NOMO-1 treated with DMSO at 0.1 percent for 48 hours (cell line): ENCODE results near the gene CAB39.

Experiments used
- DNase-seq: peaks from one replicate; lab custom pipeline; 2025; ENCODE audit not compliant: unreplicated experiment; lab: John Stamatoyannopoulos, UW

CAB39 gene

DNA sequence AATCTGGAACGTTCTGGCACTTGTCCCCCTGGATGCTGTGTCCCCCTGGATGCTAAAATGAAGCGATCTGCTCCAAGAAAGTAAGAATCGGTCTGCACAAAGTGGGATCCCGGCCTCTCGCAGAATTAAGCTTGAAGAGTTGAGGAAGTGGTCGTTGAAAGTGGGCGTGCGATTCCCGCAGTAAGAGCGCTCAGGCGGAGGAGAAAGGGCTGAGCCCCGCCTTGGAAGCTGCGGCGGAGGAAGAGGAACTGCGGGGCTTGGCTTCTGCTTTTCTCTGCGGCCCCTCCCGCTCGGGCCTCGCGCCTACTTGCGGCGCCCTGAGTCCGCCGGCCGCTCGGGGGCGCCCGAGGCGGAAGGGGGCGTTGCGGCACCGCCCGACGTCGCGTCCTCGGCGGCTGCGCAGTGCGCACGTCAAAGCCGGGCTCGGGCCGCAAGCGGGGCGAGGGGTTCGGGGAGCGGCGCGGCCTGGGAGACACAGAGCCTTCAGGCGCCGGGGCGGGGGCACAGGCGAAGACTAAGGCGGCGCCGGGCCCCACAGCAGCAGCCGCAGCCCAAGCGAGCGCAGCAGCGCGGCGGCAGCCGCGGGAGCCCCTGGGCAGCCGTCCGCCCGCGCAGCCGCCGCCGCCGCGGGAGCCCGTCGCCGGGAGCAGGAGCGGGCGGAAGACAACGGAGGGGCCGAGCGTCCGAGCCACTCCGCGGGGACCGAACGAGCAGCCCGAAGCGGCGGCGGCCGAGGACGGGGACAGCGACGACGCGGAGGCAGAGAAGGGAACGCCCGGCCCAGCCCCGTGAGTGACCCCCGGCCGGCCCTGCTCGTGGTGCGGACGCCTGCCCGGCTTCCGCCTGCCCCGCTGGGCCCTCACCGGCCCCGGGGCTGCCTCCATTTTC is at the start of gene CAB39:
TSS of gene CAB39 (plus strand) at position 400 of the 888 bp plus-strand sequence. CDS start 47,160 bp downstream, outside the sequence.
- peak; percentile 97 for DNase-seq

DNA sequence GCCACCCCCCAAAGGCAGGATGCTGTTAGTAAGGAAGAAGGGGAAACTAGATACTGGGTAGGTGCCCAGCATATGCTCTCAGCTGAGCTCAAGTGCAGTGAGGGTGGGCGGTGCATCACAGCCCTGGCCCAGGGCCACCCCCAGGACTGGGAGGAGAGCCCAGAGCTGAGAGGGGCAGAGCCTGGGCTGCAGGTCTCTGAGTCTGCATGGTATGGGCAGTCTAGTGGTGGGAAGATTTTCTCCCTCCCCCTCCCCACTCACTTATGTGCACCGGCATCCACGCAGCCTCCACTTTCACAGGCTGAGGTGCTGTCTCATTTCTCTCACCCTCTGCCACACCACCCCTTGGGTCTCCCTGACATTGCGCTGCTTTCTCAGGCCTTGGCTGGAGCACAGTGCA is 48.5 kb upstream of the CAB39 start:
- DNase-seq = no peak

DNA sequence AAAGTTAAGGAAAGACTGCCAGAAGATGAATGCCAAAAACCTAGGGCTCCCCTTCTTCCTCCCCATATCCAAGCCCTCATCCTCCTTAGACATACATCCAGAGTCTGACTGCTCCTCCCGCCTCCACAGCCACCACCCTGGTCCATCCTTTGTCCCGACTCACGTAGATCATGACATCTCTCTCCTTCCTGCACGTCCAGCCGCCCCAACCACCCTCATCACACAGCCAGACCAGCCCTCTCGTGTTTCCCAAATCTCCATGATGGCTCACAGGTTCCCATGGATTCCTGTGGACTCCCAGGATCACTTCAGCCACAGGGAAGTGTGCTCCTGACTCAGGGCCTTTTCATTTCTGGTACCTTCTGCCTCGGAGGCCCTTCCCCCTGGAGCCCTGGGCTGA is 47.8 kb upstream of the CAB39 start:
- DNase-seq = no peak

DNA sequence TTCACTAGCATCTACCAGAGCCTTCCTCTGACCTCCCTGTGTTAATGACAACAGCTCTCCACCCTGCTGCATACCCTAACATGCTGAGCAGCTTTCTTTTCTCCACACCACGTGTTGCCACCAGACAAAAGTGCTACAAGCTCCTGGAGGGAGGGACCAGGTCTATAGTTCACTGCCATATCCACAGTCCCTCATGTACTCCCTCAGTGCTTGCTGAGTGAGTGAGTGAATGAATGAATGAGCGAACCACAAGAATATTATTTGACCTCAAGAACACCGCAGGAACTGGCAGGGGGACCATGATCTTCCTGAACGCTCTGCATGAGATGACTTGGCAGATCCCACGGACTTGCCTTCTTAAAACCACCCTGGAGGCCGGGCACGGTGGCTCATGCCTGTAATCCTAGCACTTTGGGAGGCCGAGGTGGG is 47.4 kb upstream of the CAB39 start:
- no peak for DNase-seq

DNA sequence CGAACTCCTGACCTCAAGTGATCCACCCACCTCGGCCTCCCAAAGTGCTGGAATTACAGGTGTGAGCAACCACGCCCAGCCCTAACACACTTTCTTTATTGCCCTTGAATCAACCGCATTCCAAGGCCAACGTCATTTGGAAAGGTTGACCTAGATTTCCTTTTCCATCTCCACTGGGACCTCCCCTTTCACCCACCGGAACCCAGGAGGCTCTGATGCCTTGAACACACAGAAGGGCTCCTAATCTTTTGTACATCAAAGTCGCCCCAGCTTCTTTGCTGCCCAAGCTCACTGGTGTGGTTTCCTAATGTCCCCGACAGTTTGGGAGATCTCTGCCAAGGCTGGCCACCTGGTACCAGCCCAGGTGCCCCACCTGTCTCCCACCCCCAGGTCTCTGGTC is 46.2 kb upstream of the CAB39 start:
- no peak for DNase-seq

DNA sequence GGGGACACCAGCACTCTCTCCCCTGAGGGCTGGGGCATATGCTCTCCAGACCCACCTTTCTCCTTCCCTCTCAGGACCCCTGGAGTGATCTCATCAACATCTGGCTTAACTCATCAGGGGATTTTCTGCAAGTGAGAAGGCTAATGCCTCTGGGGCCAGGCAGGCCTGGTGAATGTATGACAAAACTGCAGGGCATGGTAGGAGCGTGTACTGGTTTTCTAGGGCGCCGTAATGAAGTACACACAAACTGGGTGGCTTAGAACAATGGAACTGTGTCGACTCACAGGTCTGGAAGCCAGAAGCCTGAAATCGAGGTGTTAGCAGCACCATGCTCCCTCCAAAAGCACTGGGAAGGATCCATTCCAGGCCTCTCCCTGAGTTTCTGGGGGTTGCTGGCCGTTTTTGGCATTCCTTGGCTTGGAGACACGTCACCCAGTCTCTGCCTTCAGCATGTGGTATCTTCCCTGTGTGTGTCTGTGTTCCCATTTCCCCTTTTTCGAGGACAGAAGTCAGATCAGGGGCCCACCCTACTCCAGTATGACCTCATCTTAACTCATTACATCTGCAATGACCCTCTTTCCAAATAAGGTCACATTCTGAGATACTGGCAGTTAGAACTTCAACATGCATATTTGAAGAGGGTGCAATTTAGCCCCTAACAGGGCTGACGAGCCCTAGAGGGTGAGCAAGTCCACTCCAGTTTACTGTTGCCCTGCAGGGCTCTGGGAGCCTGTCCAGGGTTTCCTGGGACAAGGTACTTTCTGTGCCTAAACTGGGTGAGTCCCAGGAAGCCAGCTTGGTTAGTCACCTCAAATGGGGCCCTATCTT is 45.5 kb upstream of the CAB39 start:
- peak; percentile 94 for DNase-seq

DNA sequence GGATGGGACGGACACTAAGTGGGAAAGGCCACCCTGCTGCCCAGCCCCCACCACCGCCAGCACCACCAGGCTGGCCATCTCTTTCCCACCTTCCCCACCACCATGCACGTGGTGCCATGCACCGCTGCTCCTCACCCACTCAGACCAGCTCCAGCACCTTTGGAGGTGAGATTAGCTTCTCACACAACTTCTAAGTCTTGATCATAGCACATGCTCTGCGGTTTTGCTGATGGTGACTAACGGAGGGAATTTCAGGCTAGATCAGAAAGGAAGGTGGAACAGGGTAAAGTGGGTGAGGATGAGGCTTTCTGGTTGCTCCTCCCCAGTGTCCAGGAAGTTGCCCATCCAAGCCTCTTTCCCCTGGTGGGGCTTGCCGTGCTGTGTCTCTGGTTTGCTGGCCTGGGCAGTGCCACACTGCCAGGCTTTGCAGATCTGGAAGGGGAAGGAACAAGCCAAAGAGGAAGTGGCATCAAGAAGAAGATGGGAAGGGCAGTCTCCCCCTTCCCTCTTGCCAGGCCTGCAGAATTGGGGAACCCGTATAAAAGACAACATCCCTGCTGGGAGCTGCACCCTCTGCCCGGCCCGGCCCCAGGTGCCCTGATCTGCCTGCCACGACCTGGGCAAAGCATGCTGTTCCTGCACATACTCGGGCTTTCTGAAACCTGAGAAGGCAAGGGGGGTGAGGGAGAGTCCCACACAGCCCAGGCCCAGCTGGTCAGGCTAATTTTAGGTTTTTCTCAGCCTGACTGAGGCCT is 44.3 kb upstream of the CAB39 start:
- peak; percentile 49 for DNase-seq

DNA sequence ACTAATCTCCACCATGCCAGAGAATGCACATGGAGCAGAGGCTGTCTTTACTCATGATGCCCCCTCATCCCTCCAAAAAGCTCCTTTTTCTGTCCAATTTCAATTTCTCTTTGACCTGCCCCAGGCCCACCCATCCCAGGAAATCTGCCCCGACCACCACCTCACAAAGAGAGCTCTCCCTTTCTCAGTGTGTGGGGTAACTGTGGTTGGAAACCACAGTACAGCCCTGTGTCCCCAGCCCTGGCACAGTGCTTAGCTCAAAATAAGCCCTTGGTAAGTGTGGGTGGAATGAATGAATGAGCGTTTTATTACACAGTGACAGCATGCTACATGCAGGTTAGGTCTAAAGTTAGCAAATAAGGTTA is 43.7 kb upstream of the CAB39 start:
- DNase-seq = no peak

DNA sequence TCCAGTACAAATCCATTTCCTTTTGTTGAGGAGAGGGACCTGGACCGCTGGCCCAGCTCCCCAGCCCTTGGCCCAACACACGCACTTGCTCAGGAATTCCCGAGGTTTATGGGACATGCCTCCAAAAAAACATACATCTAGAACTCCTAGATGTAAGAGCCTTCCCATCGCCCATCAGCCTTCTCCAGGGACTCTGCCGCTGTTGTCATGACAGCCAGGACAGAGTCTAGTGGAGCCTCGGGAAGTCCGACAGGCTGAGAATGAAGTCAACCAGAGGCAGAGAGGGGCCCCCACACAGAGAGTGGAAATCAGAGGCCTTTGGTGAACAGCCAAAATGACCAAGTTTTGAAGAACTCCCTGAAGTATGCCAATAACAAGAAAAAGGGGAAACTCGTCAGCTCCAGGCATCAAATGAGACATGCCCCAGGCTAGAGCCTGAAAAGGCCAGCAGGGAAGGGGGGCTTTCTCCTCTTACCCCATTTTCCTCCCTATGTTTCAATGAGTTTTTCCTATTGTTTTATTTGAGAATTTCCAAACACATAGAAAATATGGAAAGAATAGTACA is 43.2 kb upstream of the CAB39 start:
- DNase-seq = peak; percentile 18

DNA sequence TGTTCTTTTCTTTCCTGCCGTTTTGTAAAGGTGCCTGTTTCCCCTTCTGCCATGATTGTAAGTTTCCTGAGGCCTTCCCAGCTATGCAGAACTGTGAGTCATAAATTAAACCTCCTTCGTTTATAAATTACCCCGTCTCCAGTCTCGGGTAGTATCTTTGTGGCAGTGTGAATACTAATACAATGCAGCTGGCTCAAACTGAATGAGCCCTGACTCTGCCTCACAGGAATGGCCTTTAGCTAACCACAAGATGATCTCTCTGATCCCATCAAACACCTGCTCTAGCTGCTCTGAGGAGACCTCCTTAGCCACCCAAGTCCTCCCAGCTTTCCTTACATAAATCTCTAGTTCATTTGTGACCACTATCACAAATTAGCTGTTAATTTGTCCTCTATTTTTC is 41.5 kb upstream of the CAB39 start:
- DNase-seq = no peak

DNA sequence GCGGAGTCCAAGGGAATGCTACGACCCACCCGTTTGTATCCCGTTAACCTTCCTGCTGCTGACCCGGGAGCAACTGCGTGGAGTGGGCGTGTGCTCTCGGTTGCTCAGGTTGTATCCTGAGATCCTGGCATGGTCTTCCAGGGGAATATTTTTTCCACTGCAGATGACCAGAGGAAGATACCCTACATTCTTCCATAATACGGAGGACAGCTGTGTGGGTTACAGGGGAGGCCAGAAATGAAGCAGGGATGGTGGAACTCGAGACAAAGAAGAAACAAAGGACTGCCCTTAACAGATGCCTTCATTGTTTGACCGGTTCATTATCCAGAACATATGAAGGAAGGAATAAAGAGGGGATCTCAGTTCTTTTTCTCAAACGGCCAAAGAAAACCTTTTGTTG is 39.8 kb upstream of the CAB39 start:
- no peak for DNase-seq

DNA sequence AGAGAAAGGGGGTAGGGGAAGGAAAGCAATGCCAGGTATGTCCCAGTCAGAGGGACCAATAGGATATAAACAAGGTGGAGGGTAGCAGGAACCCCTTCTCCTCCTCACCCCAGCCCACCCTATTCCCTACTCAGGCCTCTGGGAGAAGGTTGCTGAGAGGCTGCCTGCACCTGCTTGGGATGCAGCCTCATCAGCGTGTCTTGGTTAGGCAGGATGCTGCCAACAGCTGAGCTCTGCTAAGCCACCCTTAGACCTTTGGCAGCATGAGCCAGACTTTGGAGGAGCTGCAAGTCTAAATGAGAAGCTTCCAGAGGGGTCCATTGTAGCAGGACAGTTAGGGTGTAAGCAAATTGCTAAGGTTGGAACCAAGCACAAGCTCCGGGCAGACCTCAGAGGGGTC is 38.2 kb upstream of the CAB39 start:
- no peak for DNase-seq

DNA sequence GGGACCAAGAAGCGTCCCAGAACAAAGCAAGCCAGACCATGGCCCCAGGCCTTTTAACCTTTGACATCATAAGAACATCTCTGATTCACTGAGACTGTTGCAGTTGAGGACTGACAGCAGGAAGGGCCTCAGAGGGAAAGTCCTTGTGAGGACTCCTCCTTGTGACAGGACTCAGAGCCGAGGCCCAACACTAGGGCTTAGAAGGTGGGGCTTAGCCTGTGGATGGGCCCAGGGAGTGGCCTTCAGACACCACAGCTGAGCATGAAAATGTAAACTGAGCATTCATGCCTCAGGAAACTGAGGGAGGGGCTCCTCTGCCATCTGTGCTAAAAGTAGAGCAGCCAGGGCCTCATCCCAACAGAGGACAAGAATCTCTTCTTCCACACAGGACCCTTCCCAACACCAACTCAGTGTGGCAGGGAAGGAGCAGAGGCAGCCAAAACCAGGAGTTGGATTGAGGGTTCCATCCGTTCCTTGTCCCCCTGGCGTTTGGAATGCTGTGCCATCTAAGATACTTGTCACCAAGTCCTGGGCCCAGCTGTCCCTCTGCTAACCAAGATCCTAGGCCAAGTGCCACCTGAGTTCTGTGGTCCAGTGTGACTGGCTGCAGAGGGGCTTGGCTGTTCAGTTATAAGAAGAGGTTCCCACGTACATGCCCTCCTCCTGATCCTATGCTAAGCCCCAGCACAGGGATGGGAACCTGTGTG is 37.5 kb upstream of the CAB39 start:
- DNase-seq = no peak

DNA sequence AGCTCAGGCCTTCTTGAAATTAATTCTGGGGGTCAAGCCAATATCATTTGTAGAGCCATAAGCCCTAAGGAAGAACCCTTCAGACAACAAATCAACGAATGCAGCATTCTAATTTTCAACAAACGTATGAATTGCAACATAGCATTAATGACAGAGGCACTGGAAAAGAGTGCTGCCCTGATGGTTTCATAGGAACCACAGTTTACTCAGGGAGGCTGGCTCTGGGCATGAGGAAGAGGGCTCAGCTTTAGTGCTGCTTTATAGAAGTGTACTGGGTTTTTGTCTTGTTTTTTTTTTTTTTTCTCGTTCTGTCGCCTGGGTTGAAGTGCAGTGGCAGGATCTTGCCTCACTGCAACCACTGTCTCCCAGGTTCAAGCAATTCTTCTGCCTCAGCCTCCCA is 36.1 kb upstream of the CAB39 start:
- peak; percentile 34 for DNase-seq

DNA sequence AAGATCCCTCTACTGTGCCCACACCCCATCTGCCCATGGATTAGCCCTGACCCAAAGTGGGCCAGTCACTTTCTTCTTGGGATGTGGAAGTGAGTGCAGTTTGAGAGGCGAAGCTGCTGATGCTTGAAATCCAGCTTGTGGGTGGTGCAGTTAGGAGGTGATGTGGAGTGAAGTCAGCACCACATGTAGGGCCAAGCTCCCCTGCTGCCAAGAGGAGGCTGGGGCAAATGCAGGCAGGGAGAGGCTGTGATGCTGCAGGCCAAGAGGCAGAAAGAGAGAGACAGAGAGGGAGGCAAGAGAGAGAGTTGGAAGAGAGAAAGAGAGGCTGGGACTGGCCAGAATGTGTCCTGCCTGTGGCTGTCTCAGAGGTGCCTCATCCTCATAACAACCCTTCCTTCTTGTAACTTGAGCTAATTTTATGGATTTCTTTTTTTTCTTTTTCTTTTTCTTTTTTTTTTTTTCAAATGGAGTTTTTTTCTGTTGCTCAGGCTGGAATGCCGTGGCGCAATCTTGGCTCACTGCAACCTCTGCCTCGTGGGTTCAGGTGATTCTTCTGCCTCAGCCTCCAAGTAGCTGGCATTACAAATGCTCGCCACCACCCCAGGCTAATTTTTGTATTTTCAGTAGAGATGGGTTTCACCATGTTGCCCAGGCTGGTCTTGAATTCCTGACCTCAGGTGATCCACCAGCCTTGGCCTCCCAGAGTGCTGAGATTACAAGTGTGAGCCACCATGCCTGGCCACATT is 35.3 kb upstream of the CAB39 start:
- no peak for DNase-seq

DNA sequence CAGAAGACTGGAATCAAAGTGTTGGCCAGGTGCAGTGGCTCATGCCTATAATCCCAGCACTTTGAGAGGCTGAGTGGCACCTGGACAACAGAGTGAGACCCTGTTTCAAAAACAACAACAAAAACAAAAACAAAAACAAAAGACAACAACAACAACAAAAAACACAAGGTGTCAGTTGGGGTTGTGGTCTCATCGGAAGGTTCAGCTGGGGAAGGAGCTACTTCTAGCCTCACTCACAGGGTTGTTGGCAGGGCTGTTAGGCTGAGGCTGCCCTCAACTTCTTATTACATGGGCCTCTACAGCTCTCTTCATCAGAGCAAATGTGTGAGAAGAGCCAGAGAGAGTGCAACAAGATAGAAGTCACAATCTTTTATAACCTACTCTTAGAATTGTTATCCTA is 34.6 kb upstream of the CAB39 start:
- no peak for DNase-seq

DNA sequence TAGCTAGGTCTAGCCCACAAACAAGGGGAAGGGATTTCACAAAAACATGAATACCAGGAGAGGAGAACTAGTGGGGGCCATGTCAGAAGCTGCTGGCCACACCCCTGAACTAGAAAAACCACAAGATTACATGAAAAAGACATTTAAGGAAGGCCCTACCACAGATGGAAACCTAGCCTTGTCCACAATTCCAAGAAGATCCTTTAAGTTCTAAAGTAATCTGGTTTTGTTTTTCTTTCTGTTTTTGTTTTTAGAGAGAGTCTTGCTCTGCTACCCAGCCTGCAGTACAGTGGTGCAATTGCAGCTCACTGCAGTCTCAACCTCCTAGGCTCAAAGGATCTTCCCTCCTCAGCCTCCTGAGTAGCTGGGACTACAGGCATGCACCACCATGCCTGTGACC is 34.2 kb upstream of the CAB39 start:
- DNase-seq = peak; percentile 52

DNA sequence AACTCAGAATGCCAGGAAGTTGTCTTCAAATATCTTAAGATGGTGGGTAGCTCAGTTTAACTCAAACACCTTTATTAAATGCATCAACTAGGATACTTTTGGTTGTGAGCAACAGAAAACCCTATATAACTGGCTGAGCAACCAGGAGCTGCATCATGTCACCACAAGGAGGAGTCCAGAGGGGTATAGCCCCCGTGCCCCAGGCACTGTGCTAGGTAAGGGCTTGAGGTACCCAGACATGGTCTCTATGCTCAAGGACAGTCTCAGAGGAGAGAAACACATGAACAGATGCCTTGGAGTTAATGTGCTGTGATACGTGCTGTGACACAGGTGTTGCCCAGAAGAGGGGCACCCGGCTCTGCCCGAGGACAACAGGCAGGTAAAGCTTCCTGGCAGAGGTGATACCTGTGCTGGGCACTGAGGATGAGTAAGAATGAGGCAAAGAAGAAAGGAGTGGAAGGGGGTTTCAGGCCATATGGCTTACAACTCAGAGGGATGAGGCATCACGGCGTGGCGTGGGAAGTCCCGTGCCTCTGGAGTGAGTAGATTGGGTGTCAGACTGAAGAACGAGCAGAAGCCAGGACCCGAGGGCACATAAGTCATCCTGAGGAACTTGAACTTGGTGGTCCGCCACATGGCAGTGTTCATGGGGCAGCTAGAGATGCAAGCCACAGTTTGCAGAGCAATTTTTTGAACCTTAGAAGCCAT is 32.0 kb upstream of the CAB39 start:
- no peak for DNase-seq

DNA sequence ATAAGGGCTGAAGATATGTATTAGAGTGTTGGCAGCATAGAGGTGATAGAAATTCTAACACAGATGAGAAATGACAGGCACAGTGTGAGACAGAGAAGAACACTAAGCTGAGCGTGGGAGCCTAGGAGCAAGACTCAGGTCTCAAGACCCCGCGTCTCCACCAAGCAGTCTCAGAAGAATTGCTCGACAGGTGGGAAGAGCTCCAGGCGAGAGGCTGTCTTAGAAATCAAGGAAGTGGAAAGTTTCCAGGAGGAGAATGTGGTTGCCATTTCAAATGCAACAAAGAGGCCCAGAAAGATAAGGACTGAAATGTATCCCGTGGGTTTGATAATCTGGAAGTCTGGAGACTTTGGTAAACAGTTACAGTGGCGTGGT is 31.5 kb upstream of the CAB39 start:
- no peak for DNase-seq
